HuH-7 (cell line): ENCODE results near the gene FHOD1.

Experiments used
- DNase-seq: peaks from one replicate; pipeline ENCODE4 v3.0.0; 2011; ENCODE audit warnings: low spot score

Gene FHOD1

GRCh38 chr16:67249178-67250044 is 2.1 kb upstream of the FHOD1 start:
- DNase-seq: no peak

- peak; percentile 39 for DNase-seq
Measured at GRCh38 chr16:67248401-67249177, 1.3 kb upstream of the FHOD1 start, which contains the start of gene SLC9A5. Gene SLC9A5 (plus strand): TSS chr16:67248979. CDS start chr16:67249015, 36 bp downstream.

GRCh38 chr16:67248073-67248400 is 756 bp upstream of the FHOD1 start:
- DNase-seq: no peak

GRCh38 chr16:67246756-67247191 is 507 bp downstream of the FHOD1 start:
- peak; percentile 65 for DNase-seq

GRCh38 chr16:67246081-67246755 is 1.1 kb downstream of the FHOD1 start:
- peak; percentile 72 for DNase-seq

- no peak for DNase-seq
Measured at GRCh38 chr16:67245674-67246080, 1.6 kb downstream of the FHOD1 start.

GRCh38 chr16:67245186-67245585 is 2.1 kb downstream of the FHOD1 start:
- DNase-seq: no peak

- no peak for DNase-seq
Measured at GRCh38 chr16:67244387-67245185, 2.7 kb downstream of the FHOD1 start.

GRCh38 chr16:67243481-67243880 is 3.8 kb downstream of the FHOD1 start:
- no peak for DNase-seq

GRCh38 chr16:67242138-67242730 is 5.0 kb downstream of the FHOD1 start:
- DNase-seq: no peak

GRCh38 chr16:67241008-67241900 is 6.0 kb downstream of the FHOD1 start:
- DNase-seq: no peak

GRCh38 chr16:67240506-67240905 is 6.8 kb downstream of the FHOD1 start:
- no peak for DNase-seq

GRCh38 chr16:67238806-67239470 is 8.3 kb downstream of the FHOD1 start:
- DNase-seq: no peak

GRCh38 chr16:67238278-67238575 is 9.1 kb downstream of the FHOD1 start:
- DNase-seq: no peak

- no peak for DNase-seq
Measured at GRCh38 chr16:67237396-67238277, 9.6 kb downstream of the FHOD1 start.

GRCh38 chr16:67236563-67237395 is 10.5 kb downstream of the FHOD1 start:
- peak; percentile 60 for DNase-seq

- DNase-seq: no peak
Measured at GRCh38 chr16:67235816-67236562, 11.3 kb downstream of the FHOD1 start.
